IMR-90 (cell line): Measurements from ENCODE around the gene SLC25A21. TPM values are rescaled to one million over a fixed set of nuclear protein-coding genes. Genes with fewer than 3 reads are reported as not detected.

Experiments
- ATAC-seq: fragments of 200-7000 bp; cut with Tn5 transposase; 2 replicates; pipeline ENCODE4 v1.9.1; 2020; ENCODE audit warnings: low read depth, mild to moderate bottlenecking, moderate library complexity
- BruUV-seq: library from RNA; stranded (reverse); fragments of 400-500 nt; replicated peaks from 2 replicates; lab custom pipeline; 2021; lab: Mats Ljungman, UMichigan
- CTCF ChIA-PET: fragments of 300-600 bp; formaldehyde crosslinking; extraction: SDS; loops from one replicate; lab custom pipeline; 2021; ENCODE audit warnings: antibody characterized with exemption; lab: Yijun Ruan, JAX
- POLR2A ChIA-PET: fragments of 300-600 bp; sonication (Branson Sonifier 250); formaldehyde crosslinking; loops from one replicate; lab custom pipeline; 2022; ENCODE audit warnings: antibody characterized with exemption; ENCODE audit not compliant: unreplicated experiment; lab: Charles Lee
- DNase-seq: peaks from one replicate; pipeline ENCODE4 v3.0.0; 2013
- H2AFZ ChIP-seq: replicated peaks from 2 replicates; pipeline ENCODE3; 2013; ENCODE audit warnings: low read length, mild to moderate bottlenecking; ENCODE audit not compliant: poor library complexity
- H2AK5ac ChIP-seq: 2 replicates; pipeline ENCODE4 v1.6.1; 2013; ENCODE audit warnings: low read depth, low read length, inconsistent platforms
- H2AK9ac ChIP-seq: replicated peaks from 2 replicates; pipeline ENCODE3; 2013; ENCODE audit warnings: mild to moderate bottlenecking, low read depth, low read length, moderate library complexity; ENCODE audit not compliant: poor library complexity
- H2BK120ac ChIP-seq: 2 replicates; pipeline ENCODE4 v1.6.1; 2013; ENCODE audit warnings: low read depth, low read length, inconsistent platforms
- H2BK15ac ChIP-seq: 3 replicates; pipeline ENCODE4 v1.6.1; 2013; ENCODE audit warnings: low read depth, low read length, inconsistent platforms
- H2BK20ac ChIP-seq: 2 replicates; pipeline ENCODE4 v1.6.1; 2013; ENCODE audit warnings: low read depth, mild to moderate bottlenecking, inconsistent platforms, low read length, moderate library complexity
- H2BK5ac ChIP-seq: 2 replicates; pipeline ENCODE4 v1.6.1; 2013; ENCODE audit warnings: mild to moderate bottlenecking, low read depth, low read length, inconsistent platforms; ENCODE audit not compliant: poor library complexity, severe bottlenecking
- H3K14ac ChIP-seq: replicated peaks from 2 replicates; pipeline ENCODE4 v1.6.1; 2013; ENCODE audit warnings: low read depth, low read length, inconsistent platforms
- H3K18ac ChIP-seq: 2 replicates; pipeline ENCODE4 v1.6.1; 2013; ENCODE audit warnings: low read depth, low read length, control low read depth
- H3K23ac ChIP-seq: 2 replicates; pipeline ENCODE4 v1.6.1; 2013; ENCODE audit warnings: low read depth, low read length, inconsistent platforms
- H3K27ac ChIP-seq: 2 replicates; pipeline ENCODE4 v1.5.1; 2013; ENCODE audit warnings: mild to moderate bottlenecking, control low read depth, low read length; ENCODE audit not compliant: insufficient read depth
- H3K27me3 ChIP-seq: 2 replicates; pipeline ENCODE4 v1.6.1; 2013; ENCODE audit warnings: low read length; ENCODE audit not compliant: control insufficient read depth, insufficient read depth
- H3K36me3 ChIP-seq: 2 replicates; pipeline ENCODE4 v1.6.1; 2013; ENCODE audit warnings: low read length, mixed read lengths; ENCODE audit not compliant: control insufficient read depth, insufficient read depth
- H3K4ac ChIP-seq: 2 replicates; pipeline ENCODE4 v1.6.1; 2013; ENCODE audit warnings: low read depth, low read length, inconsistent platforms
- H3K4me1 ChIP-seq: 2 replicates; pipeline ENCODE4 v1.6.1; 2013; ENCODE audit warnings: low read length, mixed read lengths; ENCODE audit not compliant: control insufficient read depth, insufficient read depth
- H3K4me2 ChIP-seq: 2 replicates; pipeline ENCODE4 v1.6.1; 2013; ENCODE audit warnings: low read depth, mild to moderate bottlenecking, control low read depth, low read length, moderate library complexity
- H3K4me3 ChIP-seq: 2 replicates; pipeline ENCODE4 v1.5.1; 2013; ENCODE audit warnings: low read depth, mild to moderate bottlenecking, control low read depth, low read length, moderate library complexity; ENCODE audit not compliant: insufficient read depth
- H3K56ac ChIP-seq: 2 replicates; pipeline ENCODE4 v1.6.1; 2013; ENCODE audit warnings: low read length, inconsistent platforms; ENCODE audit not compliant: insufficient read depth; ENCODE audit errors: extremely low read depth
- H3K79me1 ChIP-seq, 2 experiments: 2 replicates each; pipeline ENCODE4 v1.6.1; 2013; ENCODE audit warnings: low read length in 2 of 2, inconsistent platforms in 1 of 2, low read depth in 1 of 2
- H3K9ac ChIP-seq: 2 replicates; pipeline ENCODE4 v1.6.1; 2013; ENCODE audit warnings: low read depth, low read length, control low read depth
- H3K9me1 ChIP-seq: 2 replicates; pipeline ENCODE4 v1.6.1; 2013; ENCODE audit warnings: low read length, inconsistent platforms; ENCODE audit not compliant: insufficient read depth
- H3K9me3 ChIP-seq: 2 replicates; pipeline ENCODE4 v1.6.1; 2013; ENCODE audit warnings: low read length; ENCODE audit not compliant: control insufficient read depth, insufficient read depth
- H4K20me1 ChIP-seq: 2 replicates; pipeline ENCODE4 v1.6.1; 2013; ENCODE audit warnings: low read length, inconsistent platforms; ENCODE audit not compliant: insufficient read depth
- H4K5ac ChIP-seq: 2 replicates; pipeline ENCODE4 v1.6.1; 2013; ENCODE audit warnings: mild to moderate bottlenecking, low read depth, low read length, control low read depth
- H4K8ac ChIP-seq, 2 experiments: 2 replicates each; pipeline ENCODE4 v1.6.1; 2013; ENCODE audit warnings: low read depth in 2 of 2, low read length in 2 of 2, control low read depth in 1 of 2, inconsistent platforms in 1 of 2
- H4K91ac ChIP-seq: 2 replicates; pipeline ENCODE4 v1.6.1; 2013; ENCODE audit warnings: low read depth, low read length, inconsistent platforms; ENCODE audit not compliant: insufficient read depth
- CEBPB ChIP-seq: IDR thresholded peaks from 2 replicates; pipeline ENCODE4 v1.6.1; 2012; ENCODE audit warnings: low read depth, low read length, improper control_type of control experiment
- CHD1 ChIP-seq: IDR thresholded peaks from 2 replicates; pipeline ENCODE4 v1.6.1; 2012; ENCODE audit warnings: low read depth, low read length, improper control_type of control experiment
- MAFK ChIP-seq: IDR thresholded peaks from 2 replicates; pipeline ENCODE4 v1.6.1; 2012; ENCODE audit warnings: low read depth, low read length, improper control_type of control experiment
- MAZ ChIP-seq: IDR thresholded peaks from 2 replicates; pipeline ENCODE4 v1.6.1; 2012; ENCODE audit warnings: low read depth, mild to moderate bottlenecking, low read length, improper control_type of control experiment, moderate library complexity, borderline replicate concordance
- MXI1 ChIP-seq: IDR thresholded peaks from 2 replicates; pipeline ENCODE4 v1.6.1; 2012; ENCODE audit warnings: low read depth, mild to moderate bottlenecking, low read length, moderate library complexity, borderline replicate concordance
- POLR2A ChIP-seq: IDR thresholded peaks from 2 replicates; pipeline ENCODE4 v1.6.1; 2012; ENCODE audit warnings: mild to moderate bottlenecking, low read depth, low read length
- RCOR1 ChIP-seq: IDR thresholded peaks from 2 replicates; pipeline ENCODE4 v1.6.1; 2012; ENCODE audit warnings: mild to moderate bottlenecking, low read length, improper control_type of control experiment; ENCODE audit not compliant: insufficient replicate concordance
- RFX5 ChIP-seq: IDR thresholded peaks from 2 replicates; pipeline ENCODE4 v1.8.0; 2012; ENCODE audit warnings: low read depth, mild to moderate bottlenecking, low read length, moderate library complexity
- SMC3 ChIP-seq: fragments of 150-350 bp; IDR thresholded peaks from 2 replicates; pipeline ENCODE4 v1.6.1; 2016; ENCODE audit warnings: low read depth, mild to moderate bottlenecking, antibody characterized with exemption, low read length, moderate library complexity
- WGBS, 2 experiments: methylation state at CpG; one replicate each; pipeline versions ENCODE4 v1.1.5 to v1.1.7; 2013; ENCODE audit warnings: missing lambda C conversion rate in 2 of 2; ENCODE audit not compliant: insufficient read length in 1 of 2; ENCODE audit errors: extremely low coverage in 2 of 2; 5-methylcytosine and 5-hydroxymethylcytosine counted together
- dilution Hi-C: fragments of 300-500 bp; cut with HindIII; formaldehyde crosslinking; loops from one replicate; pipeline ENCODE4 v1.14.3; 2018; ENCODE audit warnings: low sequenced_read_pairs; ENCODE audit not compliant: unreplicated experiment
- in situ Hi-C: fragments of 300-500 bp; cut with MboI; formaldehyde crosslinking; loops from 3 replicates; pipeline ENCODE4 v1.14.3; 2019; ENCODE audit warnings: low sequenced_read_pairs, inconsistent platforms, mixed read lengths
- intact Hi-C: fragments of 100-400 bp; cut with micrococcal nuclease; formaldehyde crosslinking; loops from 2 replicates; pipeline ENCODE4 v1.10.0; 2022
- polyA plus RNA-seq, 3 experiments: library from polyadenylated mRNA; depleted of rRNA; stranded (reverse); fragments of >200 nt; gene quantifications; 2 replicates each; pipeline ENCODE4 v1.2.3, GENCODE V29; 2012; ENCODE audit warnings: low replicate concordance in 1 of 3
- total RNA-seq: library from RNA; depleted of rRNA; stranded (reverse); fragments of >200 nt; gene quantifications from 2 replicates; pipeline ENCODE4 v1.2.3, GENCODE V29; 2012
- TF ChIP-seq, protein P1 (sequence below): fragments of 150-350 bp; IDR thresholded peaks from 2 replicates; pipeline ENCODE4 v1.6.1; 2017; ENCODE audit warnings: mild to moderate bottlenecking, antibody characterized with exemption, low read length, low read depth
- TF ChIP-seq, protein P2 (sequence below): fragments of 150-350 bp; IDR thresholded peaks from 2 replicates; pipeline ENCODE4 v1.6.1; 2016; ENCODE audit warnings: low read depth, mild to moderate bottlenecking, low read length, moderate library complexity, borderline replicate concordance
- TF ChIP-seq, protein P3 (sequence below): conservative IDR thresholded peaks from 2 replicates; pipeline ENCODE4 v1.5.1; 2012; ENCODE audit warnings: mild to moderate bottlenecking, low read depth, low read length, improper control_type of control experiment

SLC25A21 gene
- total and polyA plus RNA-seq, 2 of the 4 experiments (the other 2 are of a cell fraction) = 0.62 to 0.90 TPM

DNA sequence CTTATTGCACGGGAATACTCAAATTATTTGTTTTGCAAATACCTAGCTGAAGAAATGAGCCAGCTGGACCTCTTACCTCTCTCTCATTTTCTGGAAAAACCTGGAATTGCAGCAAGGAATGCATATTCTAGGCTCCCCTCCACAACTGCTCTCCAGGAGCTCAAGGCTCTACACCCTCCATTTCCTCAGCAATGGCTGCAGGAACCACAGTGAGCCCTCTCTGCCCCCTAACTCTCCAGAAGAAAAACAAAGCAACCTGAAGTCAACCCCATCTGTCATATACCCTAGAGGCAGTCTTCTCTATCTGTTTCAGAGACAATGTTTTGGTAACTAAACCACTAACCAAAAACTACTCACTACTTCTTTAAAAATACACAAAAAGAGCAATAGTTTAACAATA lies 221.6 kb downstream of the SLC25A21 start:
- dilution Hi-C loops = no loop called here
- no peaks in the 10 kb centered on the region for H3K9me3 ChIP-seq
- TF ChIP-seq, protein P1, sequence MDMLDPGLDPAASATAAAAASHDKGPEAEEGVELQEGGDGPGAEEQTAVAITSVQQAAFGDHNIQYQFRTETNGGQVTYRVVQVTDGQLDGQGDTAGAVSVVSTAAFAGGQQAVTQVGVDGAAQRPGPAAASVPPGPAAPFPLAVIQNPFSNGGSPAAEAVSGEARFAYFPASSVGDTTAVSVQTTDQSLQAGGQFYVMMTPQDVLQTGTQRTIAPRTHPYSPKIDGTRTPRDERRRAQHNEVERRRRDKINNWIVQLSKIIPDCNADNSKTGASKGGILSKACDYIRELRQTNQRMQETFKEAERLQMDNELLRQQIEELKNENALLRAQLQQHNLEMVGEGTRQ = no peak
- no peak for TF ChIP-seq POLR2A
- no peak for TF ChIP-seq MXI1
- TF ChIP-seq CHD1 = no peak
- TF ChIP-seq MAZ = no peak
- TF ChIP-seq MAFK = no peak
- no peak for TF ChIP-seq CEBPB
- TF ChIP-seq, protein P2, sequence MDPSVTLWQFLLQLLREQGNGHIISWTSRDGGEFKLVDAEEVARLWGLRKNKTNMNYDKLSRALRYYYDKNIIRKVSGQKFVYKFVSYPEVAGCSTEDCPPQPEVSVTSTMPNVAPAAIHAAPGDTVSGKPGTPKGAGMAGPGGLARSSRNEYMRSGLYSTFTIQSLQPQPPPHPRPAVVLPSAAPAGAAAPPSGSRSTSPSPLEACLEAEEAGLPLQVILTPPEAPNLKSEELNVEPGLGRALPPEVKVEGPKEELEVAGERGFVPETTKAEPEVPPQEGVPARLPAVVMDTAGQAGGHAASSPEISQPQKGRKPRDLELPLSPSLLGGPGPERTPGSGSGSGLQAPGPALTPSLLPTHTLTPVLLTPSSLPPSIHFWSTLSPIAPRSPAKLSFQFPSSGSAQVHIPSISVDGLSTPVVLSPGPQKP = no peak
- TF ChIP-seq, protein P3, sequence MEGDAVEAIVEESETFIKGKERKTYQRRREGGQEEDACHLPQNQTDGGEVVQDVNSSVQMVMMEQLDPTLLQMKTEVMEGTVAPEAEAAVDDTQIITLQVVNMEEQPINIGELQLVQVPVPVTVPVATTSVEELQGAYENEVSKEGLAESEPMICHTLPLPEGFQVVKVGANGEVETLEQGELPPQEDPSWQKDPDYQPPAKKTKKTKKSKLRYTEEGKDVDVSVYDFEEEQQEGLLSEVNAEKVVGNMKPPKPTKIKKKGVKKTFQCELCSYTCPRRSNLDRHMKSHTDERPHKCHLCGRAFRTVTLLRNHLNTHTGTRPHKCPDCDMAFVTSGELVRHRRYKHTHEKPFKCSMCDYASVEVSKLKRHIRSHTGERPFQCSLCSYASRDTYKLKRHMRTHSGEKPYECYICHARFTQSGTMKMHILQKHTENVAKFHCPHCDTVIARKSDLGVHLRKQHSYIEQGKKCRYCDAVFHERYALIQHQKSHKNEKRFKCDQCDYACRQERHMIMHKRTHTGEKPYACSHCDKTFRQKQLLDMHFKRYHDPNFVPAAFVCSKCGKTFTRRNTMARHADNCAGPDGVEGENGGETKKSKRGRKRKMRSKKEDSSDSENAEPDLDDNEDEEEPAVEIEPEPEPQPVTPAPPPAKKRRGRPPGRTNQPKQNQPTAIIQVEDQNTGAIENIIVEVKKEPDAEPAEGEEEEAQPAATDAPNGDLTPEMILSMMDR = no peak
- TF ChIP-seq RCOR1 = no peak
- no peak for TF ChIP-seq RFX5
- TF ChIP-seq SMC3 = no peak
- ATAC-seq (no peak), DNase-seq (no peak)
- H3K4me2 ChIP-seq = no peak overlapping the region
- no peak overlapping the region for H3K4me3 ChIP-seq
- no peak overlapping the region for H2BK5ac ChIP-seq
- H3K79me1 ChIP-seq = no peaks in the 10 kb centered on the region
- H3K14ac ChIP-seq = 0 out of 2 replicates have a peak overlapping the region, but pooled peaks have one; percentile 45
- H3K36me3 ChIP-seq = no peaks in the 10 kb centered on the region
- H4K5ac ChIP-seq = no peak overlapping the region
- no peak overlapping the region for H3K9ac ChIP-seq
- H2AK5ac ChIP-seq = no peak overlapping the region
- no peak overlapping the region for H3K56ac ChIP-seq
- no TSS peak for BruUV-seq
- no peaks in the 10 kb centered on the region for H4K20me1 ChIP-seq
- H4K91ac ChIP-seq = no peak overlapping the region
- POLR2A ChIA-PET = no interaction called here
- H3K18ac ChIP-seq = no peak overlapping the region; the same call in 1 of the 2 replicates
- H3K27ac ChIP-seq = no peak overlapping the region
- H2AK9ac ChIP-seq = no peak overlapping the region
- H3K4me1 ChIP-seq = 0 out of 2 replicates have a peak, but pooled peaks cover 2% of the 10 kb centered on the region
- H3K9me1 ChIP-seq = no peaks in the 10 kb centered on the region
- H3K4ac ChIP-seq = no peak overlapping the region
- CTCF ChIA-PET = interaction anchor here (0.6 kb wide), 1 partner anchor 9 kb away, joined by 3 read pairs; no protein-coding TSS in a partner anchor
- H3K27me3 ChIP-seq = no peaks in the 10 kb centered on the region
- no peak overlapping the region for H2BK20ac ChIP-seq
- no peak overlapping the region for H2BK120ac ChIP-seq
- peak overlapping the region; percentile 52 for H2AFZ ChIP-seq
- H3K23ac ChIP-seq = no peak overlapping the region; the same call in 1 of the 2 replicates
- no peak overlapping the region for H2BK15ac ChIP-seq
- intact Hi-C loops = no loop called here
- H4K8ac ChIP-seq = no peak overlapping the region
- in situ Hi-C loops = no loop called here
- no CpG with 5 or more reads among the region's 1 CpG for WGBS, 2 experiments
